Measurements from ENCODE around the gene PRPF19. TPM values are rescaled to one million over a fixed set of nuclear protein-coding genes. Genes with fewer than 3 reads are reported as not detected.

Gene PRPF19
- total and polyA plus RNA-seq, 9 donors: 32.6 to 94.5 (median 73.4) TPM

DNA sequence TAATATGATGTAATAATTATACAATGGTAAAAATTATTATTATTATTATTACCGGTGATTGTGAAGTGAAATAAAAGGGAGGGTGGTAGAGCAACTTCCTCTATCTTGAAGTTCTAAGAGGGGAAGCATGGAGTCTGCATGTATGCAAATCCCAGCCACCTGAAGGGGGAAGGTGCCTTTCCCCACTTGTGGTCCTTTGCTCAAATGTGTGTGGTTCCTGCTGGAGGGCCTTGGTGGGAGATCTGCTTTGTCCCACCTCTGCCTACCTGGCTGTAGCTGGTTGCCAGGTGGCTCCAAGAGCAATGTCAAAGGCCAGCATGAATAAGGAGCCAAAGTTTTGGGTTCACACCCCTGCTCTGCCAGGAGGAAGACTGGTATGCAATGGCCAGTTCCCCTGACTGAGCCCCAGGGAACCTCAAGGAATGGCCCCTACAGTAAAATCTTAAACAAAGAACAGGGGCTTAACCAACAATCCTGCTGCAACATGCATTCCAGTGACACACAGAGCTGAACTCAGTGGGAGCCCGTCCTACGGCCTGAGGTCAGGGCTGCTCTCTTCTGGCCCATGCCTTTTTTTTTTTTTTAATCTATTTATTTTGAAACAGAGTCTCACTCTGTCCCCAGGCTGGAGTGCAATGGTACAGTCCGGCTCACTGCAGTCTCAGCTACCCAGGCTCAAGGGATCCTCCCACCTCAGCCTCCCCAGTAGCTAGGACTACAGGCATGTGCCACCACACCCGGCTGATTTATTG lies 26.4 kb upstream of the PRPF19 start:
- Histone ChIP-seq H3K27me3 (ENCODE audit: control insufficient read depth, insufficient read depth, low read length) (no peaks in the 10 kb centered on the region), H3K27ac (ENCODE audit: low read length) (no peak overlapping the region), H3K36me3 (ENCODE audit: control insufficient read depth, insufficient read depth, low read length) (peaks cover 90% of the 10 kb centered on the region), H3K4me3 (ENCODE audit: low read length) (no peak overlapping the region), H3K9me3 (replicated peaks; ENCODE audit: control insufficient read depth, low read depth, low read length) (no peaks in the 10 kb centered on the region), H3K4me1 (ENCODE audit: control insufficient read depth, insufficient read depth, low read length) (peaks cover 7% of the 10 kb centered on the region)
- no peak for DNase-seq
- 45% methylated on average over 2 of the region's 5 CpGs for WGBS (ENCODE audit: insufficient coverage)

DNA sequence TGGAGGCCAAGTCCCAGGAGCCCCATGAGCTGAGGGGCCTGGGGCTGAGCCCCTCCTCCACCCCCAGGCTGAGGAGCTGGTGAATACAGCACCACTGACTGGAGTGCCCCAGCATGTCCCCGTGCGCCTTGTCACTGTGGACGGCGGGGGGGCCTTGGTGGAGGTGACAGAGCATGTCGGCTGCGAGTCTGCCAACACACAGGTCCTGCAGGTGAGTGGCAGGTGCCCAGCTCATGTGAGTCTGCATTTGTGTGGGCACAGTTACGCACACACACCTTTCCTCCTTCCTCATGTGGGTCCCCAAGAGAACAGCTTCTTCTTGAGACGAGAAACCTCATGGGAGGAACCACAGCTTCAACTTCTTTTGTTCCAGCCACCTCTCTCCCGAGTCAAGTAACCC lies 25.5 kb upstream of the PRPF19 start:
- Histone ChIP-seq H3K4me1 (ENCODE audit: control insufficient read depth, insufficient read depth, low read length) (peaks cover 7% of the 10 kb centered on the region), H3K4me3 (ENCODE audit: low read length) (no peak overlapping the region), H3K9me3 (replicated peaks; ENCODE audit: control insufficient read depth, low read depth, low read length) (no peaks in the 10 kb centered on the region), H3K36me3 (ENCODE audit: control insufficient read depth, insufficient read depth, low read length) (peaks cover 90% of the 10 kb centered on the region), H3K27me3 (ENCODE audit: control insufficient read depth, insufficient read depth, low read length) (no peaks in the 10 kb centered on the region), H3K27ac (ENCODE audit: low read length) (no peak overlapping the region)
- DNase-seq: no peak
- WGBS (ENCODE audit: insufficient coverage): 90% methylated on average over 8 of the region's 9 CpGs

- Histone ChIP-seq H3K27me3 (ENCODE audit: control insufficient read depth, insufficient read depth, low read length) (peaks cover under 1% of the 10 kb centered on the region), H3K27ac (ENCODE audit: low read length) (no peak overlapping the region), H3K9me3 (replicated peaks; ENCODE audit: control insufficient read depth, low read depth, low read length) (no peaks in the 10 kb centered on the region), H3K4me3 (ENCODE audit: low read length) (no peak overlapping the region), H3K36me3 (ENCODE audit: control insufficient read depth, insufficient read depth, low read length) (peaks cover 81% of the 10 kb centered on the region), H3K4me1 (ENCODE audit: control insufficient read depth, insufficient read depth, low read length) (peaks cover 5% of the 10 kb centered on the region)
- DNase-seq: no peak
- WGBS (ENCODE audit: insufficient coverage): no CpG with 5 or more reads among the region's 4 CpGs
Observed at GRCh38 chr11:60930394-60930793, 24.0 kb upstream of the PRPF19 start.

GRCh38 chr11:60929764-60930163 lies 23.4 kb upstream of the PRPF19 start:
- Histone ChIP-seq H3K36me3 (ENCODE audit: control insufficient read depth, insufficient read depth, low read length) (peaks cover 75% of the 10 kb centered on the region), H3K4me3 (ENCODE audit: low read length) (no peak overlapping the region), H3K4me1 (ENCODE audit: control insufficient read depth, insufficient read depth, low read length) (peaks cover 11% of the 10 kb centered on the region), H3K27me3 (ENCODE audit: control insufficient read depth, insufficient read depth, low read length) (peaks cover 7% of the 10 kb centered on the region), H3K27ac (ENCODE audit: low read length) (no peak overlapping the region), H3K9me3 (replicated peaks; ENCODE audit: control insufficient read depth, low read depth, low read length) (no peaks in the 10 kb centered on the region)
- 77% methylated on average over 2 of the region's 4 CpGs for WGBS (ENCODE audit: insufficient coverage)
- DNase-seq: no peak

- peaks cover 7% of the 10 kb centered on the region for H3K27me3 ChIP-seq (ENCODE audit: control insufficient read depth, insufficient read depth, low read length)
- no peak overlapping the region for H3K4me3 ChIP-seq (ENCODE audit: low read length)
- DNase-seq: no peak
- peaks cover 66% of the 10 kb centered on the region for H3K36me3 ChIP-seq (ENCODE audit: control insufficient read depth, insufficient read depth, low read length)
- no peaks in the 10 kb centered on the region for H3K9me3 ChIP-seq (replicated peaks; ENCODE audit: control insufficient read depth, low read depth, low read length)
- no peak overlapping the region for H3K27ac ChIP-seq (ENCODE audit: low read length)
- WGBS (ENCODE audit: insufficient coverage): 92% methylated on average over 13 of the region's 20 CpGs
- H3K4me1 ChIP-seq (ENCODE audit: control insufficient read depth, insufficient read depth, low read length): peaks cover 18% of the 10 kb centered on the region
Observed at GRCh38 chr11:60928563-60929001, 22.2 kb upstream of the PRPF19 start.

DNA sequence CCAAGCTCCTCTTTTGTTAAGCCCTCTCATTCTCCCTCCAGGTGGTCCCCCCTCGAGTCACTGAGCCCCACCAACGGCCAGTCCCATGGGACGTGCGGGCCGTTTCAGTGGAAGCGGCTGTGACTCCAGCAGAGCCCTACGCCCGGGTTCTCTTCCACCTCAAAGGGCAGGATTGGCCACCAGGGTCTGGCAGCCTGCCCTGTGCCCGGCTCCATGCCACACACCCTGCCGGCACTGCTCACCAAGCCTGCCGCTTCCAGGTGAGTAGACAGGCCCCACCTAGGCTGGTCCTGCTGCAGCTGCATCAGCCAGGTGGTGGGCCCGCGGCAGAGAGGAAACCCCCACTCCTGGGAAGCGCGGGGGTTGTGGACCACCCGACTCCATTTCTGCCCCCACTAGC lies 21.2 kb upstream of the PRPF19 start:
- Histone ChIP-seq H3K9me3 (replicated peaks; ENCODE audit: control insufficient read depth, low read depth, low read length) (no peaks in the 10 kb centered on the region), H3K27me3 (ENCODE audit: control insufficient read depth, insufficient read depth, low read length) (peaks cover 7% of the 10 kb centered on the region), H3K4me1 (ENCODE audit: control insufficient read depth, insufficient read depth, low read length) (peaks cover 23% of the 10 kb centered on the region), H3K27ac (ENCODE audit: low read length) (no peak overlapping the region), H3K4me3 (ENCODE audit: low read length) (no peak overlapping the region), H3K36me3 (ENCODE audit: control insufficient read depth, insufficient read depth, low read length) (peaks cover 62% of the 10 kb centered on the region)
- 80% methylated on average over 9 of the region's 16 CpGs for WGBS (ENCODE audit: insufficient coverage)
- DNase-seq: no peak

DNA sequence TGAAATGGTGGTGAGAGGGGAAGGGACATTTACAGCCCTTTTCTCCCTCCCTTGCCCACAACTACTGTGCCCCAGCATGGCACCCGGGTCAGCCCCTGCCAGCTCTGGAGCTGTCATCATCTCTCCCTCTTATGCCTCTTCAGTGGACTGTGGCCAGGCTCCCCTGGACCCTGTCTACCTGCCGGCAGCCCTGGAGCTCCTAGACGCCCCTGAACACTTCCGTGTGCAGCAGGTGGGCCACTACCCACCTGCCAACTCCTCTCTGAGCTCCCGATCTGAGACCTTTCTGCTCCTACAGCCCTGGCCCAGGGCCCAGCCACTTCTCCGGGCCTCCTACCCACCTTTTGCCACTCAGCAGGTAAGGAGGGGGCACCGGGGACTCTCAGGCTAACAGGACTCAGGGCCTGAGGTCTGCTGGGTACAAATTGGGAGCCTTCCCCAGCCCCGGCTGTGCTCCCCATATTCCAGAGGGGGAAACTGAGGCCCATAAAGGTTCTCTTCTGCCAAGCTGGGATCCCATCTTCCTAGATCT lies 20.7 kb upstream of the PRPF19 start:
- peaks cover 27% of the 10 kb centered on the region for H3K4me1 ChIP-seq (ENCODE audit: control insufficient read depth, insufficient read depth, low read length)
- DNase-seq: no peak
- 83% methylated on average over 7 of the region's 8 CpGs for WGBS (ENCODE audit: insufficient coverage)
- peaks cover 7% of the 10 kb centered on the region for H3K27me3 ChIP-seq (ENCODE audit: control insufficient read depth, insufficient read depth, low read length)
- H3K27ac ChIP-seq (ENCODE audit: low read length): no peak overlapping the region
- H3K9me3 ChIP-seq (replicated peaks; ENCODE audit: control insufficient read depth, low read depth, low read length): no peaks in the 10 kb centered on the region
- peaks cover 64% of the 10 kb centered on the region for H3K36me3 ChIP-seq (ENCODE audit: control insufficient read depth, insufficient read depth, low read length)
- H3K4me3 ChIP-seq (ENCODE audit: low read length): no peak overlapping the region

- H3K27me3 ChIP-seq (ENCODE audit: control insufficient read depth, insufficient read depth, low read length): peaks cover 7% of the 10 kb centered on the region
- no peak overlapping the region for H3K27ac ChIP-seq (ENCODE audit: low read length)
- peaks cover 27% of the 10 kb centered on the region for H3K4me1 ChIP-seq (ENCODE audit: control insufficient read depth, insufficient read depth, low read length)
- WGBS (ENCODE audit: insufficient coverage): 100% methylated on average over 1 of the region's 8 CpGs
- no peak for DNase-seq
- peaks cover 64% of the 10 kb centered on the region for H3K36me3 ChIP-seq (ENCODE audit: control insufficient read depth, insufficient read depth, low read length)
- no peaks in the 10 kb centered on the region for H3K9me3 ChIP-seq (replicated peaks; ENCODE audit: control insufficient read depth, low read depth, low read length)
- H3K4me3 ChIP-seq (ENCODE audit: low read length): no peak overlapping the region
Observed at GRCh38 chr11:60926500-60926899, 20.1 kb upstream of the PRPF19 start.

GRCh38 chr11:60925868-60926267 lies 19.5 kb upstream of the PRPF19 start:
- no peak for DNase-seq
- H3K4me3 ChIP-seq (ENCODE audit: low read length): no peak overlapping the region
- H3K27ac ChIP-seq (ENCODE audit: low read length): no peak overlapping the region
- no peaks in the 10 kb centered on the region for H3K9me3 ChIP-seq (replicated peaks; ENCODE audit: control insufficient read depth, low read depth, low read length)
- 61% methylated on average over 3 of the region's 6 CpGs for WGBS (ENCODE audit: insufficient coverage)
- H3K27me3 ChIP-seq (ENCODE audit: control insufficient read depth, insufficient read depth, low read length): peaks cover 7% of the 10 kb centered on the region
- peaks cover 27% of the 10 kb centered on the region for H3K4me1 ChIP-seq (ENCODE audit: control insufficient read depth, insufficient read depth, low read length)
- peaks cover 64% of the 10 kb centered on the region for H3K36me3 ChIP-seq (ENCODE audit: control insufficient read depth, insufficient read depth, low read length)

DNA sequence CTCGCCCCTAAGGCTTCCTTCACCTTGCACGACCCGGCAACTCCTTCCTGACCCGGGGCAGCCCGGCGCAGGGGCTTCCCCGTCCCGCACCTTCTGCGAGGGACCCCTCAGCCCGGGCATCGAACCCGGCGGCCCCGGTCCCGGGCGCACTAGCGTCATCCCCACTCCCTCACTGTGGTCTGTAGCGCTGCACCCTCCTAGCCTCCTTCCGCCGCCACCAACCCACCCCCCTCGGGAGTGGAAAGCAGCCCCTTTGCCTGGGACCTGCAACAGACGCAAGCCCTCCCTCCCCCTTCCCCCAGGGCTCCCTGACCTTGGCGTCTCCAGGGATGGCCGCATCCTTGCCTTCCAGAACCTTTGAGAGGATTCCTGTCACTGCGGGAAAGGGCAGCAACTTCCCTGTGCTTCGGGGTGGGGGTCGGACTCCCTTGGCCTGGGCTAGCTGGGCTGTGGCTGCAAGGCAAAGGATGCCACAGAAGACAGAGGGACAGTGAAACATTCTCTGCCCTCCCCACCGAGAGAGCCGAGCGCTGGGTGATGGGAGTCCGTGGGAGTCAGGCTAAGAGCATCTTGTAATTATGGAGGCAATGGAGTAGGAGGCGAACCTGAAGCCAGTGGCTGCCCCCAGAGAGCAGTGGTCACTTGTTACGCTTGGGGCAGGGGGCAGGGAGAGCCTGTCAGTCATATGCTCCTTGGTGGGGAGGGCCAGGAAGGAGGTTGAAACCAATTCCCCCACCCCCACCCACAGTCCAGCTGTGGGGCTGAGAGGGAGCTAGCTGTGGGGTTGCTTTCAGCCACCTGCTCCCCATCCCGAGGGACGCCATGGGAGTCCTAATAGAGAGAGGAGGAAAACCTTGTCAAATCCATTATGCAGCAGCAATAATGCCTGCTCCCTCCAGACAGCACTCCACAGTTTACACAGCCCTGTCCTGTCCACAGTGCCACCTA lies 18.8 kb upstream of the PRPF19 start:
- Histone ChIP-seq H3K4me3 (ENCODE audit: low read length) (peak overlapping the region; percentile 73), H3K36me3 (ENCODE audit: control insufficient read depth, insufficient read depth, low read length) (peaks cover 64% of the 10 kb centered on the region), H3K27me3 (ENCODE audit: control insufficient read depth, insufficient read depth, low read length) (peaks cover 7% of the 10 kb centered on the region), H3K9me3 (replicated peaks; ENCODE audit: control insufficient read depth, low read depth, low read length) (no peaks in the 10 kb centered on the region), H3K4me1 (ENCODE audit: control insufficient read depth, insufficient read depth, low read length) (peaks cover 27% of the 10 kb centered on the region), H3K27ac (ENCODE audit: low read length) (no peak overlapping the region)
- peak; percentile 28 for DNase-seq
- WGBS (ENCODE audit: insufficient coverage): under 1% methylated on average over 29 of the region's 35 CpGs
